Measurements from ENCODE around the gene SLC6A9.

SLC6A9 gene

GRCh38 chr1:43987159-43987902 is 43.9 kb downstream of the SLC6A9 start:
- no peak for DNase-seq (ENCODE audit: extremely low read depth, insufficient read length)
- Histone ChIP-seq H3K4me3 (replicated peaks; ENCODE audit: low read depth, low read length) (no peak overlapping the region), H3K36me3 (ENCODE audit: control insufficient read depth, insufficient read depth, low read length) (peaks cover 3% of the 10 kb centered on the region), H3K27me3 (replicated peaks; ENCODE audit: control insufficient read depth, insufficient read depth, low read length) (no peaks in the 10 kb centered on the region)
- TF ChIP-seq CTCF (IDR thresholded peaks at IDR 0.05; ENCODE audit: insufficient read depth, low read length, poor library complexity, severe bottlenecking) = no peak

DNA sequence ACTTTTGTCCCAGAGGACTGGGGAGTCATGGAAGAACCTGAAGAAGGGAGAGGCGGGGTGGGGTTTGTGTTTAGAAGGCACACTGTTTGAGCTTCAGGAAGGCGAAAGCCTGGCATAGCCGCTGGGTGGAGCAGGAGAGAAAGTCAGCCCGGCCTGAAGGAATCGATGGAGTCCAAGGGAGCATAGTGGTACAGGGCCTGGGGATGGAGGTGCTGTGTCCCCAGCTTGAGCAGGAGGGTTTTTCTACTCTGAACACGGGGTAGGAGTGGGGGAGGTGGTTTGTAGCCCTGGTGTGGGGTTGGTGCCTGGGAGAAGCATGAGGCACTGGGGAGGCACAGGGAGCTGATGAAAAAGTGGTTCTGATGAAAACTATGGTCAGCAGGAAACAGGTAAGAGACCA is 44.5 kb downstream of the SLC6A9 start:
- no peak for DNase-seq (ENCODE audit: extremely low read depth, insufficient read length)
- no peak for TF ChIP-seq CTCF (IDR thresholded peaks at IDR 0.05; ENCODE audit: insufficient read depth, low read length, poor library complexity, severe bottlenecking)
- peaks cover 6% of the 10 kb centered on the region for H3K36me3 ChIP-seq (ENCODE audit: control insufficient read depth, insufficient read depth, low read length)

DNA sequence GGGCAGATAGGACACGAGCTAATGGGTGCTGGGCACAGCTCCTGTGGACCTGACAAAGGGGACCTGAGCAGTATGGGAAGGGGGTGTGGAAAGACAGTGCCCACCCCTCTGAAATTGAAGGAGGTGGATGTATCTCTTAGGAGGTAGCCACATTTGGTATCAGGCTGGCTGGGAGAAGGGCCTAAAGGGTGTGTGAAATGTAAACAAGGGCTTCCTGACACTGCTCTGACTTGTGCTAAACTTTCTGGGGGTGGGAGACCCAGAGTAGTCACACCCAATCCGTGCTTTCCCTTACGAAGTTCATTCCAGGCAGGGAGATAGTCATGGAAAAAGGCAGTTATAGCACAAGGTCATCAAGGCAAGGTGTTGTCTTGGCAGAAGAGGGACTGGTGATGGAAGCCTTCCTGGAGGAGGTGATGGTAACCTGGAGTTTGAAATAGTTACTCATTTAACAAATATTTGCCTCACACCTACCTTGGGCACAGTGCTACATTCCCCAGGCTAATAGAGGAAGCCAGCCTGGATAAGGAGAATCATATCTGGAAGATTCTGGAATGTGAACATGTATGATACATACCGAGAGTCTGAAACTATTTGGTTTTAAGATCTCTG is 45.2 kb downstream of the SLC6A9 start:
- Histone ChIP-seq H3K36me3 (ENCODE audit: control insufficient read depth, insufficient read depth, low read length) (peaks cover 6% of the 10 kb centered on the region), H3K27me3 (replicated peaks; ENCODE audit: control insufficient read depth, insufficient read depth, low read length) (no peaks in the 10 kb centered on the region), H3K4me3 (replicated peaks; ENCODE audit: low read depth, low read length) (no peak overlapping the region)
- no peak for DNase-seq (ENCODE audit: extremely low read depth, insufficient read length)
- no peak for TF ChIP-seq CTCF (IDR thresholded peaks at IDR 0.05; ENCODE audit: insufficient read depth, low read length, poor library complexity, severe bottlenecking)

More for the DNA sequence above, 44.5 kb downstream of the SLC6A9 start:
- Histone ChIP-seq H3K27me3 (replicated peaks; ENCODE audit: control insufficient read depth, insufficient read depth, low read length) (no peaks in the 10 kb centered on the region), H3K4me3 (replicated peaks; ENCODE audit: low read depth, low read length) (no peak overlapping the region)

DNA sequence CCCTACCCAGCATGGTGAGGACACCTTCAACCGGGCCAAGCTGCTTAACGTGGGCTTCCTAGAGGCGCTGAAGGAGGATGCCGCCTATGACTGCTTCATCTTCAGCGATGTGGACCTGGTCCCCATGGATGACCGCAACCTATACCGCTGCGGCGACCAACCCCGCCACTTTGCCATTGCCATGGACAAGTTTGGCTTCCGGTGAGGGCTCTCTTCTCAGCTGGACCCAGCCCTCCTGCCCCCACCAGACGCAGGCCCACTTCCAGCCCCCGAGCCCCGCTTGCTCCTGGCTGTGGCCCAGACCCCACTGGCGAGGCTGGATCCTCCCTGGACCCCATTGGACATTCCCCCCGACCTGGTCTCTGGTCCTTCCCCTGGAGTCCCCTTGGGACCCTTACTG is 46.4 kb downstream of the SLC6A9 start:
- no peak for DNase-seq (ENCODE audit: extremely low read depth, insufficient read length)
- TF ChIP-seq CTCF (IDR thresholded peaks at IDR 0.05; ENCODE audit: insufficient read depth, low read length, poor library complexity, severe bottlenecking) = no peak
- Histone ChIP-seq H3K36me3 (ENCODE audit: control insufficient read depth, insufficient read depth, low read length) (peaks cover 6% of the 10 kb centered on the region), H3K27me3 (replicated peaks; ENCODE audit: control insufficient read depth, insufficient read depth, low read length) (no peaks in the 10 kb centered on the region), H3K4me3 (replicated peaks; ENCODE audit: low read depth, low read length) (no peak overlapping the region)

- Histone ChIP-seq H3K27me3 (replicated peaks; ENCODE audit: control insufficient read depth, insufficient read depth, low read length) (no peaks in the 10 kb centered on the region), H3K36me3 (ENCODE audit: control insufficient read depth, insufficient read depth, low read length) (peaks cover 6% of the 10 kb centered on the region), H3K4me3 (replicated peaks; ENCODE audit: low read depth, low read length) (no peak overlapping the region)
- DNase-seq (ENCODE audit: extremely low read depth, insufficient read length) = no peak
- TF ChIP-seq CTCF (IDR thresholded peaks at IDR 0.05; ENCODE audit: insufficient read depth, low read length, poor library complexity, severe bottlenecking) = no peak
Observed at GRCh38 chr1:43983253-43983899, 47.9 kb downstream of the SLC6A9 start.
